HepG2 (cell line): ENCODE data around the gene BHLHE23. TPM values are rescaled to one million over a fixed set of nuclear protein-coding genes. Genes with fewer than 3 reads are reported as not detected.
A peak's percentile ranks its signal among the peaks of the same experiment; 100 is the strongest.

Experiments
- ARNT2 ChIP-seq: sonication (generic); formaldehyde crosslinking; IDR thresholded peaks from 2 replicates; pipeline ENCODE4 v1.8.0; 2022; ENCODE audit warnings: mild to moderate bottlenecking, low read depth, missing genetic modification reagents, moderate library complexity
- CHD2 ChIP-seq: IDR thresholded peaks from 2 replicates; pipeline ENCODE4 v1.6.1; 2011; ENCODE audit warnings: low read depth, low read length, improper control_type of control experiment
- GZF1 ChIP-seq: sonication (generic); formaldehyde crosslinking; IDR thresholded peaks from 2 replicates; pipeline ENCODE4 v1.5.1; 2020; ENCODE audit warnings: mild to moderate bottlenecking, missing genetic modification reagents
- ISL2 ChIP-seq: sonication (generic); formaldehyde crosslinking; IDR thresholded peaks from 2 replicates; pipeline ENCODE4 v1.5.0; 2020; ENCODE audit warnings: missing genetic modification reagents
- LRRFIP1 ChIP-seq: sonication (generic); formaldehyde crosslinking; conservative IDR thresholded peaks from 2 replicates; pipeline ENCODE4 v1.4.0; 2020; ENCODE audit warnings: missing genetic modification reagents
- PHB2 ChIP-seq: fragments of 450-650 bp; IDR thresholded peaks from 2 replicates; pipeline ENCODE4 v1.6.1; 2018; ENCODE audit not compliant: partially characterized antibody
- RBFOX2 ChIP-seq: fragments of 200-400 bp; formaldehyde crosslinking; IDR thresholded peaks from 2 replicates; pipeline ENCODE4 v1.6.1; 2017; ENCODE audit warnings: low read depth, mild to moderate bottlenecking, low read length
- SNAI1 ChIP-seq: sonication (generic); formaldehyde crosslinking; IDR thresholded peaks from 2 replicates; pipeline ENCODE4 v1.5.0; 2020; ENCODE audit warnings: mild to moderate bottlenecking, missing genetic modification reagents, borderline replicate concordance
- TAF15 ChIP-seq: fragments of 200-400 bp; formaldehyde crosslinking; IDR thresholded peaks from one replicate; pipeline ENCODE4 v1.6.1; 2018; ENCODE audit warnings: mild to moderate bottlenecking, low read depth, low read length; ENCODE audit not compliant: poor library complexity, severe bottlenecking
- TGIF2 ChIP-seq: IDR thresholded peaks from 2 replicates; pipeline ENCODE4 v1.6.1; 2016; ENCODE audit warnings: control low read depth, missing compliant biosample characterization
- ZIK1 ChIP-seq: sonication (generic); formaldehyde crosslinking; IDR thresholded peaks from 2 replicates; pipeline ENCODE4 v1.5.0; 2020; ENCODE audit warnings: mild to moderate bottlenecking, low read depth, missing genetic modification reagents, borderline replicate concordance
- ZNF558 ChIP-seq: sonication (generic); formaldehyde crosslinking; IDR thresholded peaks from 2 replicates; pipeline ENCODE4 v1.9.0; 2022; ENCODE audit warnings: mild to moderate bottlenecking, missing genetic modification reagents, borderline replicate concordance
- ZNF580 ChIP-seq: IDR thresholded peaks from 2 replicates; pipeline ENCODE4 v1.6.1; 2016; ENCODE audit warnings: low read depth, borderline replicate concordance
- ZNF713 ChIP-seq: sonication (generic); formaldehyde crosslinking; IDR thresholded peaks from 2 replicates; pipeline ENCODE4 v1.4.0; 2020; ENCODE audit warnings: mild to moderate bottlenecking, missing genetic modification reagents
- ZNF773 ChIP-seq: sonication (generic); formaldehyde crosslinking; IDR thresholded peaks from 2 replicates; pipeline ENCODE4 v1.4.0; 2020; ENCODE audit warnings: missing genetic modification reagents, borderline replicate concordance
- polyA plus RNA-seq, 8 experiments: library from polyadenylated mRNA; depleted of rRNA in 3 of 8; stranded (reverse) in 7 of 8; unstranded in 1 of 8; fragments of >200 nt; fragmentation: Illumina TruSeq in 4 of 8; extraction: Trizol in 4 of 8; gene quantifications; 2 replicates each; pipeline versions ENCODE4 v1.2.1 to v1.2.3, GENCODE V29; 2011 to 2016; ENCODE audit warnings: low read depth in 4 of 8, missing spikeins in 1 of 8, mixed read lengths in 1 of 8; ENCODE audit not compliant: insufficient read depth in 1 of 8
- total RNA-seq, 5 experiments: library from RNA; depleted of rRNA; stranded (reverse); fragments of >200 nt; fragmentation: Illumina TruSeq; extraction: Trizol; gene quantifications; 2 replicates each; pipeline ENCODE4 v1.2.3, GENCODE V29; 2016; ENCODE audit warnings: low read depth in 1 of 5
- TF ChIP-seq, protein P1 (sequence below): sonication (generic); formaldehyde crosslinking; IDR thresholded peaks from 2 replicates; pipeline ENCODE4 v1.5.0; 2020; ENCODE audit warnings: mild to moderate bottlenecking, missing genetic modification reagents, moderate library complexity
- TF ChIP-seq, protein P2 (sequence below): sonication (generic); formaldehyde crosslinking; IDR thresholded peaks from 2 replicates; pipeline ENCODE4 v1.5.0; 2020; ENCODE audit warnings: mild to moderate bottlenecking, missing genetic modification reagents

The BHLHE23 gene
- total and polyA plus RNA-seq, 2 of the 13 experiments (the other 11 are each of a cell fraction or from before 2014, with no cell fraction given) = not detected

- TF ChIP-seq ISL2 (CRISPR knock-in tag) = no peak
- TF ChIP-seq, protein P1, sequence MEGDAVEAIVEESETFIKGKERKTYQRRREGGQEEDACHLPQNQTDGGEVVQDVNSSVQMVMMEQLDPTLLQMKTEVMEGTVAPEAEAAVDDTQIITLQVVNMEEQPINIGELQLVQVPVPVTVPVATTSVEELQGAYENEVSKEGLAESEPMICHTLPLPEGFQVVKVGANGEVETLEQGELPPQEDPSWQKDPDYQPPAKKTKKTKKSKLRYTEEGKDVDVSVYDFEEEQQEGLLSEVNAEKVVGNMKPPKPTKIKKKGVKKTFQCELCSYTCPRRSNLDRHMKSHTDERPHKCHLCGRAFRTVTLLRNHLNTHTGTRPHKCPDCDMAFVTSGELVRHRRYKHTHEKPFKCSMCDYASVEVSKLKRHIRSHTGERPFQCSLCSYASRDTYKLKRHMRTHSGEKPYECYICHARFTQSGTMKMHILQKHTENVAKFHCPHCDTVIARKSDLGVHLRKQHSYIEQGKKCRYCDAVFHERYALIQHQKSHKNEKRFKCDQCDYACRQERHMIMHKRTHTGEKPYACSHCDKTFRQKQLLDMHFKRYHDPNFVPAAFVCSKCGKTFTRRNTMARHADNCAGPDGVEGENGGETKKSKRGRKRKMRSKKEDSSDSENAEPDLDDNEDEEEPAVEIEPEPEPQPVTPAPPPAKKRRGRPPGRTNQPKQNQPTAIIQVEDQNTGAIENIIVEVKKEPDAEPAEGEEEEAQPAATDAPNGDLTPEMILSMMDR (CRISPR knock-in tag) = no peak
- TF ChIP-seq ZNF713 = no peak
- TF ChIP-seq ZIK1 (CRISPR knock-in tag) = no peak
- no peak for TF ChIP-seq LRRFIP1 (CRISPR knock-in tag)
- TF ChIP-seq RBFOX2 = peak; percentile 78
- TF ChIP-seq SNAI1 (CRISPR knock-in tag) = no peak
- no peak for TF ChIP-seq CHD2
- no peak for TF ChIP-seq TAF15
- no peak for TF ChIP-seq GZF1
- no peak for TF ChIP-seq ZNF580 (CRISPR knock-in tag)
- 0 out of 2 replicates have a peak, but pooled peaks have one; percentile 39 for TF ChIP-seq ZNF558
- TF ChIP-seq PHB2 = no peak
- TF ChIP-seq TGIF2 (CRISPR knock-in tag) = no peak
- no peak for TF ChIP-seq ARNT2 (CRISPR knock-in tag)
- no peak for TF ChIP-seq ZNF773 (CRISPR knock-in tag)
- TF ChIP-seq, protein P2, sequence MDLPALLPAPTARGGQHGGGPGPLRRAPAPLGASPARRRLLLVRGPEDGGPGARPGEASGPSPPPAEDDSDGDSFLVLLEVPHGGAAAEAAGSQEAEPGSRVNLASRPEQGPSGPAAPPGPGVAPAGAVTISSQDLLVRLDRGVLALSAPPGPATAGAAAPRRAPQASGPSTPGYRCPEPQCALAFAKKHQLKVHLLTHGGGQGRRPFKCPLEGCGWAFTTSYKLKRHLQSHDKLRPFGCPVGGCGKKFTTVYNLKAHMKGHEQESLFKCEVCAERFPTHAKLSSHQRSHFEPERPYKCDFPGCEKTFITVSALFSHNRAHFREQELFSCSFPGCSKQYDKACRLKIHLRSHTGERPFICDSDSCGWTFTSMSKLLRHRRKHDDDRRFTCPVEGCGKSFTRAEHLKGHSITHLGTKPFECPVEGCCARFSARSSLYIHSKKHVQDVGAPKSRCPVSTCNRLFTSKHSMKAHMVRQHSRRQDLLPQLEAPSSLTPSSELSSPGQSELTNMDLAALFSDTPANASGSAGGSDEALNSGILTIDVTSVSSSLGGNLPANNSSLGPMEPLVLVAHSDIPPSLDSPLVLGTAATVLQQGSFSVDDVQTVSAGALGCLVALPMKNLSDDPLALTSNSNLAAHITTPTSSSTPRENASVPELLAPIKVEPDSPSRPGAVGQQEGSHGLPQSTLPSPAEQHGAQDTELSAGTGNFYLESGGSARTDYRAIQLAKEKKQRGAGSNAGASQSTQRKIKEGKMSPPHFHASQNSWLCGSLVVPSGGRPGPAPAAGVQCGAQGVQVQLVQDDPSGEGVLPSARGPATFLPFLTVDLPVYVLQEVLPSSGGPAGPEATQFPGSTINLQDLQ (CRISPR knock-in tag) = no peak
Measured at GRCh38 chr20:62966212-62967148, 40.3 kb downstream of the BHLHE23 start (continued).
